ENCODE measurements around the gene ENPEP.
"Not testable (repeated sequence)": the region's sequence is repeated elsewhere in the genome, so short reads cannot be mapped to it uniquely, and the experiment has no call there.

The ENPEP gene

DNA sequence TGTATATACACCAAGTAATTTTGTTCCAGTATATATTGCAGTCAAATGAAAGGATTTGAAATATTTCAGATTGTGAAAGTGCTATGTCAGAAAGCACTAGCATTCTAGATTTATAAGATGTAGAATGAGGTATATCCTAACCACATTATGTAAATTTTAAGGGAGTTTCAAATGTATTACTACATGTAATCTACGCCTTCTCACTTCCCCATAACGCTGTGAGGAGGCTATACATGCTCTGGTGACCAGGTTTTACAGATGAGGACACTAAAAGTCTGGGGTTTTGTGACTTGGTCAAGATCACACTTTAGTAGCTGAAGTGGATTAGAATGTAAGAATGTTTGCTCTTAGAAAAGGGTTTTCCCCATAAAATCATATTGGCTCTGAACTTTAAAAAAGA is 8.1 kb downstream of the ENPEP start:
- DNase-seq (ENCODE audit: low read depth) = no peak

DNA sequence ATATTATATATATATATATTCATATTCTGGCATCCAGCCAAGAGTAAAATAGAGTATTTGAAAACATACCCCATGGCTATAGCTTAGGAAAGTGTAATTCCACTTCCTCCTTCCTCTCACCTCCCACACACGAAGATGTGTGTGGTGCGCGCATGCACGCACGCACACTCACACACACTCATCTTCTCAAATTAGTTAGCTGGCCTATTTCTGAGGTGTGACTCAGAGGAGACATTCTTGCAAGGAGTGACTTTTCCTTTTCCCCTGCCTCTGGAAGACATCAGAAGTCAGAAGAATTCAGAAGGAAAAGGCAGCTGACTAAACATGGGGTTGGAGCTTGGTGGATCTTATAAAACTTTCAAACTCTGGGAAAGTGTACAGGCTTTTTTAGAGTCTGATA is 8.8 kb downstream of the ENPEP start:
- no peak for DNase-seq (ENCODE audit: low read depth)

DNA sequence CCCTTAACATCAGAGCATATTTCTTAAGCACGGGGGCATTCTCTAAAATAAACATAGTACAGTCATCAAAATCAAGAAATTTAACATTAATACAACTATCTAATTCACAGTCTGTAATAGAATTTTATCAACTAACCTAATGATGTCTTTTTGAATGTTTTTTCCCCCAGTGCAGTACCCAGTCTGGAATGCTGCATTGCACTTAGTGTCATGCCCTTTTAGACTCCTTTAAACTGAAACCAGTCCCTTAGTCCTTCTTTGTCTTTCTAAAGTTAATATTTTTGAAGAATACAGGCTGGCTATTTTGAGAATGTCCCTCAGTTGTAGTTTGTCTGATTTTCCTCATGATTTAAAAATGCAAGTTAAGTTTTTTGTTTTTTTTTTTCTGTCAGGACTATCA is 9.5 kb downstream of the ENPEP start:
- no peak for DNase-seq (ENCODE audit: low read depth)

DNA sequence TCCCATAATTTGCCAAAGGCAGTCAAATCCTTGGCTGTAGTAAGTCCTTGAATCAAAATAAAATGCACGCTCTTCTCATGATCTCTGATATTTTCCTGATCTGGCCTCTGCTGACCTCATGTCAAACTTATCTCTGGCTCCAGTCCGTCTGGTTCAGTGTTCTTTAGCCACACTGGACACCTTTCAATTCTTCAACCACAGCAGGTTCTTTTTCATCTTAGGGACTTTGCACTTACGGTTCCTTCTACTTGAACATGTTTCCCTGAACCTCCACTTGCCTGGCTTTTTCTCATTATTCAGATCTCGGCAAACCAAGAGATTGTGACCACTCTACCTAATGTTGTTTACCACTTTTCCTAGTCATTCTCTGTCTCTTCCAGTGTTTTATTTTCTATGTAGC is 10.3 kb downstream of the ENPEP start:
- no peak for DNase-seq (ENCODE audit: low read depth)

DNA sequence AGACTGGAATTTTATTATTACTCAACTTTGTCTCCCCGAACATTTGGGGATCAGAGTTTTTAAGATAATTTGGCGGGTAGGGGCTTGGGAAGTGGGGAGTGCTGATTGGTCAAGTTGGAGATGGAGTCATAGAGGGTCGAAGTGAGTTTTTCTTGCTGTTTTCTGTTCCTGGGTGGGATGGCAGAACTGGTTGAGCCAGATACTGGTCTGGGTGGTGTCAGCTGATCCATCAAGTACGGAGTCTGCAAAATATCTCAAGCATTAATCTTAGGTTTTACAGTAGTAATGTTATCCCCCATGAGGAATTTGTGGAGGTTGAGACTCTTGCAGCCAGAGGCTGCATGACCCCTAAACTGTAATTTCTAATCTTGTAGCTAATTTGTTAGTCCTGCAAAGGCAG is 10.9 kb downstream of the ENPEP start:
- DNase-seq (ENCODE audit: low read depth) = not testable (repeated sequence)

DNA sequence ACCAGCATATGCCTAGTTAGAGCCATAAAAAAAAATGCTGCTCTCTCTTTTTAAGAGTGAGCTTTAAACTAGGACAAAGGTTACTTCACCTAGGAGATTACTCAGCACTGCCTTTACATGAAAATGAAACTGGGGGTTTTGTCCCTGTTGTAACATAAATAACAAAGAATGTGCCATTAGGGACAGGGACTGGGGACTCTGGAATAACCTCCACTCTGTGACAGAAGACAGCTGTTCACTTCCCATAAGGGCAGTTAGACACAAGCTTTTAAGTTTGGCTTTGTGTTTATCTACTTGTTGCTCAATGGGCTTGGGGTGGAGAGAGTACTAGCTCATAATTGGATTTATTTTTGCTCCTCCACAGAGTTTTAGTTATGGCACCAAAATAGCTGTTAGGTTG is 11.9 kb downstream of the ENPEP start:
- no peak for DNase-seq (ENCODE audit: low read depth)

DNA sequence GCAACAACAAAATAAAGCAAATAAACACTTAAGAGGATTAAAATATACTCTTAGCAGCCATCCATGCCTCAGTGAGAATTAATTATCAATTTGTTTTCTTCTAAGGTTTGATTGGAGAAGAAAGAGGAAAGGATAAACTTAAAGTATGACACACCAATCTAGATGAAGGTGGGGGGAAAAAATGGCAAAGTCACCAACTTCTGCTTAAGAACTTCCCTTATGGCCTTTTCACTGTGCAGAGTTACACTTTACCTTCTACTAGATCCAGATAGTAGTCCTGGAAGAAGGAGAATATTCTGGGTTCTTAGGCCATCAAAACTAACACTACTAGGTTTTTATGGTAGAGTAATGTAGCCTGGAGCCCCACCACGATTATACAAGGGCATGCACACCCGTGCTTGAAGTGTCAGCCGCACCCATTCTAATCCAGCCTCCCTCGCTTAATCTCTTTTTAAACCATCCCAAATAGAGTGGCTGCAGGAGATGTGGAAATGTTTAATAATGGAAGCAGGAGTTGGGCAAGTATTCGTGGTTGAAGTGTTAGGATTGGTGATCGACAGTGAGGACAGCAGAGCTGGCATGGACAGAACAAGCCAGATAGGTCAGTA is 14.1 kb downstream of the ENPEP start:
- DNase-seq (ENCODE audit: low read depth) = no peak

DNA sequence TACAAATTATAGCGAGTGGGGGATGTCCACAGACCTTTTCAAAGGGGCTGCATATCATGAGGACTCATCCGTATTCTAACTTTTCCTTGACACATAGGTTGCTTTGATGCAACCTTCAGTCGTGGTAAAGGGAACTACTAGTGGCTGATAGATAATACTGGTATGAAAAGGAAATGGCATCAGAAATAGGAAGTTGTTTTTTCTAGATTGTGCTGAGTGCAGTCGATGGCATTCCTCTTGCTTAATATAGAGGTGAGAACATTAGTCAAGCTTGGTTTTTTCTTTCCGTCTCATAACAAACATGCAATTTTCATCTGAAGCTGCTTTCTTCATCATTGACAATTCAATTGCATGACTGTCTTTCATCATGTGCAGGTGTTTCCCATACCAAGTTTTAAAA is 16.6 kb downstream of the ENPEP start:
- DNase-seq (ENCODE audit: low read depth) = no peak

DNA sequence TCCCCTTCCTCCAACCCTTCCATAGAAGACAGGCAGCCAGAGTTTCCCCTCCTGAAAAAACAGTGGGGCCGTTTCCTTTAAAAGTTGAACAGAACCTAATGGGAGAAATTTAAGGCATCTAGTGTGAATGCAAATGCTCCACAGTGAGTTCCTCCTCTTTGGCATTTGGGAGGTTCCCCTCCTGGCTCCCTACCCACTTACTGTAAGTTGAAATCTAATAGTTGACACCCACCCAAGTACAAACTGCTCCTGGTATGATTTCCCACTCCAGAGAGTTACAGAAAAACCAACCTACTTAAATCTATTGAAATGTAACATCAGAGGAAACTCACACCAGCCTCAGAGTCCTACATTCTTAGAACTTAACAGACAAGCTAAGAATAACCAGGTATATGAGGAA is 17.6 kb downstream of the ENPEP start:
- no peak for DNase-seq (ENCODE audit: low read depth)

DNA sequence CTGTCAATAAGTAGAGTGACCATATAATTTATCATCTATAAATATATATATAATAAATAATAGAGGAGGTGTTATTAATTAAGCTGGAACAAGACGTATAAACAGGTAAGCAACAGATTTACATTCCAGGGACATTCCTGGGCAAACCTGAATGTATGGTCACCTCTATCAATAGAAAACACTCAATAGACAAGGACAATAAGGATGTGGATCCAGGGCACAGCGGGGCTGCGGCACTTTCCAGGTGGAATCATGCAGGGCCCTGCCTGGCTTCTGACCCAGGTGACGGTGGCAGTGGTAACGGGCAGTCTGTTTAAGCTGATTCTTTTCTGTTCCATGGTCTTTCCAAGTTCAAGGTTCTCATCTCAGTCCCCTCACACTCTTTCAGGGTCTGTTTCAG is 22.5 kb downstream of the ENPEP start:
- no peak for DNase-seq (ENCODE audit: low read depth)

DNA sequence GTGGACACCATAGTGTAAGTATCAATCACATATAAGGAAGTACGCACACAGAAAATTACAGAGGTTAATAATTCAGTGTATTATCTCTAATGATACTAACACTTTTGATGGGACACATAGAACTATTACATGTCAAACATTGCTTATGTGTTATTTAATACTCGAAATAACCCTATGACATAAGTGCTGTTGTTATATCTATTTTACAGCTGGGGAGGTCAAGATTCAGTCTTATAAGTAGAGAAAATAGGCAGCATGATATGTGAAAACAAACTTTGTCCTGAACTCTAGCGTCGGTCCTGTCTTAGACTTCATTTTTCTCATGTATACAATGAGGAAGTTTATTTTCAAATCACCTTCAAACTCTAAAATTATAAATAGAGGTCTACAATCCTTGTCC is 23.2 kb downstream of the ENPEP start:
- no peak for DNase-seq (ENCODE audit: low read depth)

DNA sequence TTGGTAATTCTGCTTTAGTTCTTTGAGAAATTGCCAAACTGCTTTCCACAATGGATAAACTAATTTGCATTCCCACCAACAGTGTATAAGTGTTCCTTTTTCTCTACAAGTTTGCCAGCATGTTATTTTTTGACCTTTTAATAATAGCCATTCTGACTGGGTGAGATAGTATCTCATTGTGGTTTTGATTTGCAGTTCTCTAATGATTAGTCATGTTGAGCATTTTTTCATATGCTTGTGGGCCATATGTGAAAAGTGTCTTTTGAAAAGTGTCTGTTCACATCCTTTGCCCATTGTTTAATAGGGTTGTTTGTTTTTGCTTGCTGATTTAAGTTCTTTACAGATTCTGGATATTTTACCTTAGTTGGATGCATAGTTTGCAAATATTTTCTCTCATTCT is 25.9 kb downstream of the ENPEP start:
- DNase-seq (ENCODE audit: low read depth) = no peak

DNA sequence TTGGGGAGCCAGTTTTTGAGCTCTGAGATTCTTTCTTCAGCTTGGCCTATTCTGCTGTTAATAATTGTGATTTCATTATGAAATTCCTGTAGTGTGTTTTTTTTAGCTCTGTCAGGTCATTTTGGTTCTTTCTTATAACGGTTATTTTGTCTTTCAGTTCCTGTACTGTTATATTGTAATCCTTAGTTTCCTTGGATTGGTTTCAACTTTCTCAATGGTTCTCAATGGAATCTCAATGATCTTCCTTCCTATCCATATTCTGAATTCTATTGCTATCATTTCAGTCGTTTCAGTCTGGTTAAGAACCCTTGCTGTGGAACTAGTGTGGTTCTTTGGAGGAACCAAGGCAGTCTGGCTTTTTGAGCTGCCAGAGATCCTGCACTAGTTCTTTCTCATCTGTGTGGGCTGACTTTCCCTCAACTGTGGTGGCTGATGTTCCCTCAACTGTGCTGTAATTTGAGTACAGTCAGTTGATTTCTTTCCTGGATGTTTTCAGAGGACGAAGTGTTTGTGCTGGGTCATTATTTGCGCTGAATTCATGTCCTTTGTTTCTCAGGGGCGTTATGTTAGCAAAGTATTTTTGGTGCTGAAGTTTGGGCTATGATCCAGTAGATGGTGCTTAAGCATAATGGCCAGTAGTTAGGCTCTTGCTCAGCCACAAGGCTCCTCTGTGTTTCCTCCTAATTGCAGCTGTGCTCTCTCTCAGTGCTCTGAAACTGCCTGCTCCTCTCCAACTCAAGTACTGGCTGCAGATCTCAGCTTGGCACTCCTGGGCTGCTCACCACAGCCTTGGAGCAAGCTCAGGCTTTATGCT is 27.5 kb downstream of the ENPEP start:
- no peak for DNase-seq (ENCODE audit: low read depth)

DNA sequence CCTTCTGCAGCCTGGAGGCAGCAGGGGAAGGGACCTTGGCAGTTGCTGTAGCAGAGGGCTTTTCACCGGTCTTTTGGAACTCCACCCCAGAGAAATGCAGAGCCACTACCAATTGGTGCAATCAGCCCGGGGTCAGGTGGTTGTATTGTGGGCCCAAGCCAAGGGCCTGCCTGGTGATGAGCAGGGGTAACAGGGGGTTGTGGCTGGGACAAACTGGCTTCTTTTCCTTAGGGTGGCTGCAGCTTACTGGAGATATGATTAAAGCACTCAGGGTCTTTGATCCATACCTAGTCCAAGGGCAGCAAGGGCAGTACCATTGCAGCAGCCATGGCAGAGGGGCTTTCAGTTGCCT is 28.1 kb downstream of the ENPEP start:
- DNase-seq (ENCODE audit: low read depth) = no peak

DNA sequence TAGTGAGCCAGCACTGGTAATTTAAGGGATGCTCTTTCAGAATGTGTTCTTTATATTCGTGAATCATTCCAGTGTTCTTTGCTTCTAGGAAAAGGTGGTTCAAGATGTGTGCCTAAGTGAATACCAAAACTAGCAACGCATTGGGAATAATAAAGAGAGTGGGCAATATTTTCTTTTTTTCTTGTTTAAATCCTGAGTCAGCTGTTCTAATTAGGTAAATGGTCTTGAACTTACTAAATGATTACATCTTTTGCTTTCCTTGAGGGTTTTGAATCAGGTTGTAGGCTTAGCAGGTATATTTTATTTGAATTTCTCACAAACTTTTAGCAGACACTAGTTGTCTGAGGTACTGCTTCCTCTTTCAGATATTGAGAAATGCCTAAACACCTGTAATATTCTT is 29.5 kb downstream of the ENPEP start:
- no peak for DNase-seq (ENCODE audit: low read depth)

DNA sequence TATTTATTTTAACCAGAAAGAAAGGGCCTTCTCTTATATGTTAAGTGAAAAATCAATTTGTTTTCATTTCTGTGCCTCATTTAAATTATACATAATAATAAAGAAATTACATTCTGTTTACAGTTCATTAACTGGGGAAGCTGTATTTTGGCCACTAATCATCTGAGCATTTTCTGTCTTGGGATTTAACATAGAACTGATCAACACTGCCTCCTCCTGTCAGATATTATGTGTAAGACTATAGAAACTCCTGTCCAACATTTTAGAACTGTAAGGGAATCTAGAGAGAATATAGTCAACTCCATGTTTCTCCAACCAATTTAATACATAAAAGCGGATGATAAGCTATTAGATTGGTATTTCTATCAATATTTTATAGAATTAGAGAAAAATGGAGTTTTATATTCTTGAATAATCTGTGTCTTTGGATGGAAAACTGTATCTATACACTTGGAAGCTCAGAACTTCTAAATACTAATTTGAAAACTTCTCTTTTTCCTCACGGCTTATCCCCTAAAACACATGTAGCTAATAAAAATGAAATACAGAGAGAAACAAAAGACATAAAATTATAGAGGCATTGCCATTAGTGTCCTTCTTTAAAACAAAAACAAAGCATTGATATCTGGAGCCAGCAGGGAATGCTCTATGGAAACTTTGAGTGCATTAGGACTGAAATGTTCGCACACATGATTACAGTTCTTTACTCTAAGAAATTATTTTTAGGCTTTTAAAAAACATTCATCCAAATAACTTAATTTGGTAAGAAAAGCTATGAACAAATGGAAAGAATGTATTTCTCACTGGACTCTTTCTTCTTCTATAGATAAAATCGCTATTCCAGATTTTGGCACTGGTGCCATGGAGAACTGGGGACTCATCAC is 33.1 kb downstream of the ENPEP start:
- no peak for DNase-seq (ENCODE audit: low read depth)

DNA sequence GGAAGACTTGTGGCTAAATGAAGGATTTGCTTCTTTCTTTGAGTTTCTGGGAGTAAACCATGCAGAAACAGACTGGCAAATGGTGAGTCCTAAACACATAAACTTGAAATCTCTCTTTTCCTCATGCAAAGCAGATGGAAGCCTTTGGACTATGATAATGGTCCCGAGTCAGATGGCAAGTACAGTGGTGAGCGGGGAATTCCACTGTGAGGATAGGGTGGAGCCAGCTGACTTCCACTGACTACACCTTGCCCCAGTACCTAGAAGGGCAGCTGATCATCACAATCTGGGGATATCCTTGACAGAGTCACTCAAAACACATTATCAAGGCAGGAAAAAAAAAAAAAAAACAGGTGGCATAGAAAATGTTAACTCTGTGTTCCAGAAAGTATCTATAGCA is 34.3 kb downstream of the ENPEP start:
- no peak for DNase-seq (ENCODE audit: low read depth)

DNA sequence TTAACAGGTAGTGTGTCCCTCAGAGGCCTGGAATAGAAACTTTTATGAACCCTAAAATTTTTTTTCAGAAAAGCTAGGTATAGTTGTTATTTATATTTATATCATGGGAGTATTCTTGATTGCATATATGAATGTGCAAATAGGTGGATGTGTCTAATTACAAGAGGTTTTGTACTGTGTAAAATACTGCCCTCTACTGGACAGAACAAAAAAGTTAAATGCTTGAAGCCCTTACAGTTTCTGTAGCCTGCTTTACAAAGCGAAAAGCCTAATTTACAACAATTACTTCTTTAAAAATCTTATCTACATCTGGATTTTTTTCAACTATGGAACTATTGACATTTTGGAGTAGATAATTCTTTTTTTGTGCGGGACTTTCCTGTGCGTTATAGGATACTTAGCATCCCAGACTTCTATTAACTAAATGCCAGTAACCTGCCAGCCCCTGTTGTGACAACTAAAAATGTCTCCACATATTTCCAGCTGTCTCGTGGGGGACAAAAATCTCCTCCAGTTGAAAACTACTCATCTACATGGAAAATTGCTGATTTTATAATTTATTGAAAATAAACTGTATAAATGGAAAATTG is 35.1 kb downstream of the ENPEP start:
- DNase-seq (ENCODE audit: low read depth) = no peak

DNA sequence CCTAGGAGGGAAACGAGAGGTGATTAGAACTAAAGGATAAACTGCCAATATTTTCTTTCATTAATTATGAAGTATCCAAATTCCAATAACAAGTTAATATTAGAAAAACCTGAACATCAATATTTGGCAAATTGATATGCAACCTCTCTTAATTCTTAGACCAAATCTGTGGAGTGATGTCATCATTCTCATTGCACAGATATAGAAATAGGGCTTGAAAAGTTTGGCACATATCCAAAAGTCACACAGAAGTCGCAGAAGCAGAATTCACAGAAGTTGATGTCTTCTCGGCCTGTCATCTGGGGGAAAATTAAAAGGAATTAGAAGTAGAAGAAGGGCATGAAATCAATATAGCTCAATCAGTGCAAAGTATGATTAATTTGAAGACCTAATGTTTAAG is 36.9 kb downstream of the ENPEP start:
- DNase-seq (ENCODE audit: low read depth) = no peak

DNA sequence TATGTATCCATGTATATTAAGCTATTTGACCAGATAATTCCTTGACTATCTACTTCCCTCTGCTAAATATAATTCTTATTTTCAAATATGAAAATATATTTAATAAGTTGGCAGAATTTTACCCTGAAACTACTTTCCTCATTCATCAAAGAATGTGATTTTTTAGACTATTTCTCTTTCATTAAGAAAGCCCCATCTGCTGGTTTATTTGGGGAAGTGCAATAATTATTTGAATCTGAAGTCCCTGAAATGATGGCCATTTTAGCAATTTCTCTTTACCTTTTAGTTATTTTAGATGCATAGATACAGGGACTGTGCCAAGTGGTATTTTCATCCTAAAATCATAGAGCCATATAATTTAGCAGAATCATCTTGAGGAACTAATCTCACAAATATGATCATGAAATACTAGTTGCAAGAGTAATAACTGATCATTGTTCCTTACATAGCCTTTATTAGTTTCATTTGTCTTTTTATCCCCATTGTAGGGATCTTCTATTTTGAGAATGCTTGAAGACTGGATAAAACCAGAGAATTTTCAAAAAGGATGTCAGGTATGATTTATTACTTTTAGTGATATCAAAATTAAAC is 39.0 kb downstream of the ENPEP start:
- no peak for DNase-seq (ENCODE audit: low read depth)

DNA sequence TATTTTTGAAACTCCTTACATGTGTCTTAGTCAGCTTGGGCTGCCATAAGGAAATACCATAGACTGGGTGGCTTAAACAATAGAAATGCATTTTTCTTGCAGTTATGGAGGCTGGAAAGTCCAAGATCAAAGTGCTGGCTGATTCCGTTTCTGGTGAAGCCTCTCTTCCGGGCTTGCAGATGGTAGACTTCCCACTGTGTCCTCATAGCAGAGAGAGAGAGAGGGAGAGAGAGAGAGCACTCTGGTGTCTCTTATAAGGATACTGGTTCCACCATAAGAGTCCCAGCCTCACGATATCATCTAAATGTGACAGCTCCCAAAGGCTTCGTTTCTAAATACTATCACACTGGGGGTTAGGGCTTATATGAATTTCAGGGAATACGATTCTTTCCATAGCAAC is 39.7 kb downstream of the ENPEP start:
- DNase-seq (ENCODE audit: low read depth) = no peak
